K562 (cell line): Measurements from ENCODE around the gene TUBA4B. TPM values are rescaled to one million over a fixed set of nuclear protein-coding genes. Genes with fewer than 3 reads are reported as not detected.

Source experiments
- ATAC-seq: fragments of 200-7000 bp; cut with Tn5 transposase; 3 replicates; pipeline ENCODE4 v1.9.1; 2020; ENCODE audit warnings: moderate library complexity
- BruUV-seq: library from RNA; stranded (reverse); fragments of 400-500 nt; replicated peaks from 2 replicates; lab custom pipeline; 2021; lab: Mats Ljungman, UMichigan
- CTCF ChIA-PET: fragments of 300-600 bp; formaldehyde crosslinking; extraction: SDS; loops from one replicate; lab custom pipeline; 2021; ENCODE audit warnings: low intra/inter-chr PET ratio; lab: Yijun Ruan, JAX
- POLR2A ChIA-PET: fragments of 300-600, 350-650 bp; sonication (Branson Sonifier 250); formaldehyde crosslinking; extraction: SDS; loops from one replicate; lab custom pipeline; 2021; ENCODE audit warnings: antibody characterized with exemption, inconsistent platforms; lab: Yijun Ruan, JAX
- DNase-seq, 4 experiments: peaks; one replicate each; pipeline versions ENCODE4 v3.0.0 to v3.0.0-alpha.2; 2011 to 2018; ENCODE audit warnings: low spot score in 3 of 4, mixed read lengths in 3 of 4; ENCODE audit errors: extremely low read depth in 1 of 4
- FAIRE-seq: peaks from 2 replicates; lab custom pipeline; 2011; peaks lifted over from hg19 to GRCh38; lab: Jason Lieb, UNC
- H2AFZ ChIP-seq: 2 replicates; pipeline ENCODE4 v1.6.0; 2011; ENCODE audit warnings: low read depth, low read length, control low read depth, inconsistent platforms
- H3K27ac ChIP-seq: fragments of 200-600 bp; 3 replicates; pipeline ENCODE4 v1.8.0; 2011; ENCODE audit warnings: low read depth, mild to moderate bottlenecking, control low read depth, inconsistent platforms, low read length, moderate library complexity, mixed read lengths; ENCODE audit errors: extremely low read depth
- H3K27me3 ChIP-seq, 2 experiments: fragments of 300-600 bp in 1 of 2; 2 replicates in 1 of 2; 3 replicates in 1 of 2; pipeline versions ENCODE4 v1.6.0 to v1.8.0; 2011; ENCODE audit warnings: inconsistent platforms in 2 of 2, low read length in 2 of 2, mild to moderate bottlenecking in 1 of 2, mixed read lengths in 1 of 2, moderate library complexity in 1 of 2; ENCODE audit not compliant: control insufficient read depth in 2 of 2, insufficient read depth in 2 of 2
- H3K36me3 ChIP-seq: fragments of 300-600 bp; 3 replicates; pipeline ENCODE4 v1.8.0; 2011; ENCODE audit warnings: mild to moderate bottlenecking, low read length, inconsistent platforms; ENCODE audit not compliant: control insufficient read depth, insufficient read depth
- H3K4me1 ChIP-seq, 2 experiments: fragments of 200-600 bp in 1 of 2; replicated peaks in 1 of 2; 2 replicates in 1 of 2; 3 replicates in 1 of 2; pipeline versions ENCODE4 v1.5.1 to v1.8.0; 2011; ENCODE audit warnings: inconsistent platforms in 2 of 2, low read length in 2 of 2, mild to moderate bottlenecking in 1 of 2, mixed read lengths in 1 of 2, moderate library complexity in 1 of 2; ENCODE audit not compliant: control insufficient read depth in 2 of 2, insufficient read depth in 2 of 2
- H3K4me2 ChIP-seq: 2 replicates; pipeline ENCODE4 v1.6.1; 2011; ENCODE audit warnings: low read length, control low read depth, inconsistent platforms, mixed read lengths; ENCODE audit not compliant: insufficient read depth
- H3K4me3 ChIP-seq: fragments of 200-600 bp; sonication (generic), shearing (Covaris generic); 2 replicates; pipeline ENCODE4 v1.5.1; 2016; ENCODE audit warnings: control low read depth, inconsistent platforms
- H3K79me2 ChIP-seq: fragments of 200-600 bp; 3 replicates; pipeline ENCODE4 v1.8.0; 2011; ENCODE audit warnings: low read length, inconsistent platforms; ENCODE audit not compliant: control insufficient read depth, insufficient read depth
- H3K9ac ChIP-seq, 2 experiments: 2 replicates each; pipeline versions ENCODE4 v1.6.0 to v1.6.1; 2011; ENCODE audit warnings: low read depth in 2 of 2, low read length in 2 of 2, control low read depth in 1 of 2, inconsistent platforms in 1 of 2, mild to moderate bottlenecking in 1 of 2, mixed read lengths in 1 of 2; ENCODE audit not compliant: insufficient read depth in 1 of 2
- H3K9me1 ChIP-seq: one replicate; pipeline ENCODE4 v1.6.0; 2011; ENCODE audit warnings: inconsistent platforms, mild to moderate bottlenecking, low read length, moderate library complexity; ENCODE audit not compliant: control insufficient read depth, insufficient read depth
- H3K9me3 ChIP-seq: replicated peaks from 2 replicates; pipeline ENCODE4 v1.5.1; 2011; ENCODE audit warnings: low read depth, low read length, inconsistent platforms; ENCODE audit not compliant: control insufficient read depth, insufficient read depth
- H4K20me1 ChIP-seq: replicated peaks from 2 replicates; pipeline ENCODE4 v1.6.1; 2011; ENCODE audit warnings: low read length, inconsistent platforms, mixed read lengths; ENCODE audit not compliant: control insufficient read depth, insufficient read depth
- ATF2 ChIP-seq: sonication (generic); formaldehyde crosslinking; IDR thresholded peaks from 2 replicates; pipeline ENCODE4 v1.8.1; 2022; ENCODE audit warnings: missing genetic modification reagents
- GABPB1 ChIP-seq: sonication (generic); formaldehyde crosslinking; IDR thresholded peaks from 2 replicates; pipeline ENCODE4 v1.8.0; 2022; ENCODE audit warnings: mild to moderate bottlenecking, missing genetic modification reagents
- GATA2 ChIP-seq: sonication (generic); formaldehyde crosslinking; IDR thresholded peaks from 2 replicates; pipeline ENCODE4 v1.4.0; 2020; ENCODE audit warnings: mild to moderate bottlenecking, missing genetic modification reagents
- MAFK ChIP-seq: IDR thresholded peaks from 2 replicates; pipeline ENCODE4 v1.6.1; 2011; ENCODE audit warnings: low read length, improper control_type of control experiment
- NCOA2 ChIP-seq, 2 experiments: fragments of 450-650 bp; IDR thresholded peaks; 2 replicates each; pipeline ENCODE4 v1.6.1; 2018; ENCODE audit warnings: mild to moderate bottlenecking in 2 of 2, moderate library complexity in 1 of 2; ENCODE audit not compliant: partially characterized antibody in 2 of 2
- RBFOX2 ChIP-seq: fragments of 200-400 bp; formaldehyde crosslinking; IDR thresholded peaks from 2 replicates; pipeline ENCODE4 v1.6.1; 2017; ENCODE audit warnings: low read depth, mild to moderate bottlenecking, low read length, moderate library complexity
- ZBTB17 ChIP-seq: fragments of 450-650 bp; formaldehyde crosslinking; IDR thresholded peaks from 2 replicates; pipeline ENCODE4 v1.4.0; 2020; ENCODE audit warnings: mild to moderate bottlenecking
- WGBS: fragments of 100-300 bp; shearing (Covaris generic); methylation state at CpG from one replicate; pipeline ENCODE4 v1.1.6; 2016; ENCODE audit warnings: low coverage, mixed read lengths; ENCODE audit not compliant: insufficient coverage; ENCODE audit errors: missing lambda C conversion rate; 5-methylcytosine and 5-hydroxymethylcytosine counted together
- in situ Hi-C: fragments of 300-500 bp; cut with MboI; formaldehyde crosslinking; loops from 4 replicates; pipeline ENCODE4 v1.15.0; 2018; ENCODE audit warnings: inconsistent platforms, mixed read lengths
- intact Hi-C: fragments of 100-400 bp; cut with micrococcal nuclease; formaldehyde crosslinking; loops from 2 replicates; pipeline ENCODE4 v1.14.2; 2022
- polyA plus RNA-seq, 8 experiments: library from polyadenylated mRNA; depleted of rRNA in 4 of 8; stranded (reverse) in 5 of 8; unstranded in 3 of 8; fragments of >200 nt; fragmentation: Nextera tagmentation in 2 of 8; fragmentation: Illumina TruSeq in 1 of 8; extraction: Ambion mirVana in 2 of 8; extraction: Trizol in 1 of 8; gene quantifications; 2 replicates each; pipeline versions ENCODE4 v1.2.1 to v1.2.3, GENCODE V29; 2011 to 2014; ENCODE audit warnings: inconsistent platforms in 1 of 8, missing spikeins in 1 of 8
- total RNA-seq, 7 experiments: library from RNA; depleted of rRNA in 6 of 7; stranded (reverse); fragments of >200 nt in 6 of 7; fragmentation: Illumina TruSeq in 2 of 7; extraction: Trizol in 2 of 7; gene quantifications; 2 replicates each; pipeline versions ENCODE4 v1.2.1 to v1.2.3, GENCODE V29; 2011 to 2021; ENCODE audit warnings: low replicate concordance in 1 of 7

TUBA4B gene
- total and polyA plus RNA-seq, 9 of the 15 experiments (the other 6 are each of a cell fraction or from before 2014, with no cell fraction given) = 0.04 TPM; not detected in 8

DNA sequence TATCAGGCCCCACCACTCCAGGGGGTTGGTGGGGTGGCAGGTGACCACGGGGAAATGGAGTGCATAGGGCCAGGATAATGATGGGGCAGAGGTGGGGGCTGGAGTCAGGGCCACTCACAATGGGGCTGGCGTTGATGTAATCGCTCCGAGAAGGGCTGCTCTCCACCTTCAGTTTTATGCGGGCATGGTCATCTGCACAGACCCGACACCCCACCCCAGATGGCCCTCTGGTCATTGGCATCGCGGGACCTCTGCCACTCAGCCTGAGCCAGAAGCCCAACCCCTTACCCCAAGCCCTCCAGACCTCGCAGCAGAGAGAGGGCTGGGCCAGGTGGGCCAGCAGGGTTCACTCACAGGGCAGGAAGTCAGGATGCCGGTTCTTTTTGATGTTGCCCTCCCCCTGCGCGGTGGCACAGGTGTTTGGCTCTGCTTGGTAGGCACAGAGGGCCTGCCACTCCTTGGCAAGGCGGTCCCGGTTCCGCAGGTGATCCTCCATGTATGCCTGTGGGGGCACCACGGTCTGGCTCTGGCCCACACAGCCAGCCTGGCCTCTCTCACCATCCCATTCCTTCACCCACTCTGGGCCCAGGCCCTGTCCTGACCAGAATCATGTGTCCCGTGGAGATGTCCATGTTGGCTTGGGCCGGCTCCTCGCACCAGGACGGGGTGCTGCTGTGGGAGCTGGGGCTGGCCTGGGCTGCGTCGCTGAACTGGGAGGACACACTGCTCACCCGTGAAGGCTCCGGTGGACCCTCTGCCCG is 43.8 kb downstream of the TUBA4B start:
- H3K4me1 ChIP-seq = peaks cover 22 to 44% of the 10 kb centered on the region in 2 experiments; a peak in 4 of 5 replicates
- no peaks in the 10 kb centered on the region for H3K36me3 ChIP-seq
- H3K79me2 ChIP-seq = no peaks in the 10 kb centered on the region
- H2AFZ ChIP-seq = no peak overlapping the region
- no peaks in the 10 kb centered on the region for H3K9me1 ChIP-seq
- intact Hi-C loops (loop anchor here (5.0 kb wide), 2 partner anchors 55 to 70 kb away; partner anchors contain the start of genes ANKZF1 and ATG9A), in situ Hi-C loops (no loop called here)
- no peaks in the 10 kb centered on the region for H3K9me3 ChIP-seq
- TF ChIP-seq GATA2 (CRISPR knock-in tag) (no peak), NCOA2 (IDR thresholded peaks at IDR 0.05; ENCODE audit: partially characterized antibody in 2 of 2) (no peak), ATF2 (CRISPR knock-in tag) (no peak), ZBTB17 (no peak), GABPB1 (CRISPR knock-in tag) (no peak), MAFK (no peak), RBFOX2 (0 out of 2 replicates have a peak, but pooled peaks have one; percentile 16)
- BruUV-seq = no TSS peak
- FAIRE-seq (no peak), ATAC-seq (no peak), DNase-seq (no peak)
- H3K27ac ChIP-seq = no peak overlapping the region
- WGBS = 83% methylated on average over 8 of the region's 25 CpGs
- H3K4me3 ChIP-seq = no peak overlapping the region
- ChIA-PET POLR2A (interaction anchor here (0.6 to 1.4 kb wide), 2 partner anchors 19 to 65 kb away, joined by 3 read pairs; no protein-coding TSS in a partner anchor), CTCF (interaction anchor here (4.2 kb wide), 1 partner anchor 18 kb away, joined by 28 read pairs; the partner anchor contains the start of gene DNAJB2)
- peaks cover 8 to 25% of the 10 kb centered on the region in 2 experiments for H3K27me3 ChIP-seq
- no peaks in the 10 kb centered on the region for H4K20me1 ChIP-seq
- no peak overlapping the region for H3K4me2 ChIP-seq
- peak overlapping the region in 1 of 2 experiments; percentile 79; a peak in 2 of 4 replicates for H3K9ac ChIP-seq
